Sigmoid colon (tissue), 3 donors: ENCODE results near the gene ARMH3.

Source experiments
- POLR2A ChIP-seq, 2 donors: fragments of 450-650 bp; IDR thresholded peaks; one replicate each; pipeline ENCODE4 v1.6.1; 2016; ENCODE audit warnings: antibody characterized with exemption in 2 of 2, mild to moderate bottlenecking in 2 of 2, moderate library complexity in 2 of 2
- TF ChIP-seq, protein P1 (sequence below), 4 experiments: fragments of 450-650 bp in 3 of 4; fragments of 200-600 bp in 1 of 4; IDR thresholded peaks; one replicate each; pipeline ENCODE4 v1.5.1; 2016 to 2019; ENCODE audit warnings: antibody characterized with exemption in 4 of 4, mild to moderate bottlenecking in 3 of 4, moderate library complexity in 2 of 4

DNA sequence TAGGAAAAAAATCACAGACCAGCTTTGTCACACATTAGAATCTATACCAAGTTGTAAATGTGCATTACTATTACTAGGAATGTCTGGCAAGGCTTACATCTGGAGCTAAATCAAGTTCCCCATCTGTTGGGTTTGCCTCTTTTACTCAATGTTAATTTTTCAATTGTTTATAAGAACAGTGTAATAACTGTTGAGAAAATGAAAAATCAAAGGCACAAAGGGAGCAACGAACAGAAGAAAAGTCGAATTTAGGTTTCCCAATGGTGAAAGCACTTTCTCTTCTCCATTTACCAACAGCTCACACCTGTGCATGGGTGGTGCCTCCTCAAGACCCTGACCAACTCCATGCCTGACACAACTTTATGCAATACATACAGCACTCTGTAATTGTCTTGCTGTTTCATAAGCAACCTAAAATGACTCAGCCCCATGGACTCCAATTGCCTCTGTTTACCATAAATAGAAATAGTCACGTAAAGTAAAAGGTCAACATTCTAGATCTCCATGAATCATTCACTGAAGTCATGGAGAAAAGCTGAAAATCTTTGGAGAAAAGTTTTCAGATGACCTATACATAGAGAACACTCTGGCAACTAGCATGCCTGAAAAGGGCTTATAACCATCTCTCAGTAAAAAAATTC, 116.8 kb downstream of the ARMH3 start:
- TF ChIP-seq, protein P1, sequence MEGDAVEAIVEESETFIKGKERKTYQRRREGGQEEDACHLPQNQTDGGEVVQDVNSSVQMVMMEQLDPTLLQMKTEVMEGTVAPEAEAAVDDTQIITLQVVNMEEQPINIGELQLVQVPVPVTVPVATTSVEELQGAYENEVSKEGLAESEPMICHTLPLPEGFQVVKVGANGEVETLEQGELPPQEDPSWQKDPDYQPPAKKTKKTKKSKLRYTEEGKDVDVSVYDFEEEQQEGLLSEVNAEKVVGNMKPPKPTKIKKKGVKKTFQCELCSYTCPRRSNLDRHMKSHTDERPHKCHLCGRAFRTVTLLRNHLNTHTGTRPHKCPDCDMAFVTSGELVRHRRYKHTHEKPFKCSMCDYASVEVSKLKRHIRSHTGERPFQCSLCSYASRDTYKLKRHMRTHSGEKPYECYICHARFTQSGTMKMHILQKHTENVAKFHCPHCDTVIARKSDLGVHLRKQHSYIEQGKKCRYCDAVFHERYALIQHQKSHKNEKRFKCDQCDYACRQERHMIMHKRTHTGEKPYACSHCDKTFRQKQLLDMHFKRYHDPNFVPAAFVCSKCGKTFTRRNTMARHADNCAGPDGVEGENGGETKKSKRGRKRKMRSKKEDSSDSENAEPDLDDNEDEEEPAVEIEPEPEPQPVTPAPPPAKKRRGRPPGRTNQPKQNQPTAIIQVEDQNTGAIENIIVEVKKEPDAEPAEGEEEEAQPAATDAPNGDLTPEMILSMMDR (IDR thresholded peaks at IDR 0.05), result no peak
- no peak for TF ChIP-seq POLR2A (IDR thresholded peaks at IDR 0.05)
